Stomach (tissue), 4 donors: ENCODE data around the gene ITPKB.

ENCODE experiments used
- POLR2AphosphoS5 ChIP-seq, 3 donors: sonication (generic); formaldehyde crosslinking; IDR thresholded peaks; one replicate each; pipeline ENCODE4 v1.6.1; 2016; ENCODE audit warnings: antibody characterized with exemption in 3 of 3
- TF ChIP-seq, protein P1 (sequence below), 7 experiments: fragments of 450-650 bp in 4 of 7; fragments of 200-600 bp in 3 of 7; sonication (generic) in 3 of 7; IDR thresholded peaks; one replicate each; pipeline ENCODE4 v1.5.1; 2016 to 2019; ENCODE audit warnings: antibody characterized with exemption in 7 of 7, control low read depth in 2 of 7, mild to moderate bottlenecking in 1 of 7

GRCh38 chr1:226625326-226625725, 113.8 kb downstream of the ITPKB start:
- TF ChIP-seq, protein P1, sequence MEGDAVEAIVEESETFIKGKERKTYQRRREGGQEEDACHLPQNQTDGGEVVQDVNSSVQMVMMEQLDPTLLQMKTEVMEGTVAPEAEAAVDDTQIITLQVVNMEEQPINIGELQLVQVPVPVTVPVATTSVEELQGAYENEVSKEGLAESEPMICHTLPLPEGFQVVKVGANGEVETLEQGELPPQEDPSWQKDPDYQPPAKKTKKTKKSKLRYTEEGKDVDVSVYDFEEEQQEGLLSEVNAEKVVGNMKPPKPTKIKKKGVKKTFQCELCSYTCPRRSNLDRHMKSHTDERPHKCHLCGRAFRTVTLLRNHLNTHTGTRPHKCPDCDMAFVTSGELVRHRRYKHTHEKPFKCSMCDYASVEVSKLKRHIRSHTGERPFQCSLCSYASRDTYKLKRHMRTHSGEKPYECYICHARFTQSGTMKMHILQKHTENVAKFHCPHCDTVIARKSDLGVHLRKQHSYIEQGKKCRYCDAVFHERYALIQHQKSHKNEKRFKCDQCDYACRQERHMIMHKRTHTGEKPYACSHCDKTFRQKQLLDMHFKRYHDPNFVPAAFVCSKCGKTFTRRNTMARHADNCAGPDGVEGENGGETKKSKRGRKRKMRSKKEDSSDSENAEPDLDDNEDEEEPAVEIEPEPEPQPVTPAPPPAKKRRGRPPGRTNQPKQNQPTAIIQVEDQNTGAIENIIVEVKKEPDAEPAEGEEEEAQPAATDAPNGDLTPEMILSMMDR (IDR thresholded peaks at IDR 0.05) = no peak
- no peak for TF ChIP-seq POLR2AphosphoS5 (IDR thresholded peaks at IDR 0.05)
